Amygdala (tissue), 56 donors: ENCODE measurements around the gene ZNF521.

Experiments used
- DNase-seq, 56 donors: peaks; one replicate each; lab custom pipeline; 2025; lab: John Stamatoyannopoulos, UW

Gene ZNF521

DNA sequence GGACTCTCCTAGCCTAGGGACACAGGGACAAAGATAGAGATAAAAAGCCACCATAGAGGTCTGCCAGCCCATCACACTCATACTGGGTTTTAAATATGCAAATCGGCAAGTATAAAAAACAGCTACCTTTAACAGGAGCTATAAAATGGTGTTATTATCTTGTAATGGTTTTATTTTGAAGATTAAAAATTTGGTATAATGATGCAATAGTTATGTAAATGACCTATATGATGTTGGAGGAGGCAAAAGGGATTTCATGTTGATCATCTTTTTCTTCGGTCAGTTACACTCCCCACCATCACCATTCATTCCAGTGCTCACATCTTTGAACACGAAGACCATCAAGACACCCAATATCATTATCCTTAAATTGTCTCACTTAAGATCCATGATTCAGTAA is 11.2 kb downstream of the ZNF521 start:
- no peak for DNase-seq

- no peak for DNase-seq
Observed at GRCh38 chr18:25335676-25336075, 16.3 kb downstream of the ZNF521 start.

DNA sequence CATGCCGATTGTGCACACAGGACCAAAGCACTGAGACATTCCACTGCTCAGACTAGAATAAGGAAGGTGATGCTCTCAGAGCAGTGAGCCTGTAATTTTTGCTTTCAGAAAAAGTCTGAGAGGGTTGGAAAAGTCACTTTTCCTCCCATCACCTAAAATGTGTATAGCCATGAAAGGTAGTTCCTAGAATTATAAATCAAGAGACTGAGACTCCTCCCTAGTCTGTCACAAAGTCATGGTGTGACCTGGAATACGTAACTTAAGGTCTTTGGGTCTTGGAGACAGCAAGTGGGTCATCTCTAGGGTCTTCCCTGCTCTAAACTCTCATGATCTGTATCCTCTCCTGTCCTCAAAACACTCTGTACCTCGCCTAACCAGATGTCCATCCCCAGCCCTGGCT is 16.9 kb downstream of the ZNF521 start:
- no peak for DNase-seq

DNA sequence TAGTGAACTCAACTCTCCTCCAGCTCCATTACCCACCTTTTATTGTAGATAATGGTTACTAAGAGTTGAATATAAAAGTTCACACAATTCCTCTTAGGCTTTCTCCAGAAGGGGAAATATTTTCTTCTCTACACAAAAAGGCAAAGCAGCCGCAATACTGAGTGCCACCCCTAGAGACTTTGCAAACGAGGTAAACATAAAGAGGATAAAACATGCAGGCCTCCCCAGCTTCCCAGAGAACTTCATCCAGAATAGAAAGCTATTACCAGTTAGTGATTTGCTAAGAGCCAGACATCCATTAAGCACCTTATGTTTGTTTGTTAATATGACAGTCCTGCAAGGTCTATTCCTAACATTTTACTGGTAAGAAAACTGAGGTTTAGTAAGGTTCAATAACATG is 17.4 kb downstream of the ZNF521 start:
- no peak for DNase-seq

GRCh38 chr18:25332002-25332401 is 20.0 kb downstream of the ZNF521 start:
- DNase-seq: no peak

DNA sequence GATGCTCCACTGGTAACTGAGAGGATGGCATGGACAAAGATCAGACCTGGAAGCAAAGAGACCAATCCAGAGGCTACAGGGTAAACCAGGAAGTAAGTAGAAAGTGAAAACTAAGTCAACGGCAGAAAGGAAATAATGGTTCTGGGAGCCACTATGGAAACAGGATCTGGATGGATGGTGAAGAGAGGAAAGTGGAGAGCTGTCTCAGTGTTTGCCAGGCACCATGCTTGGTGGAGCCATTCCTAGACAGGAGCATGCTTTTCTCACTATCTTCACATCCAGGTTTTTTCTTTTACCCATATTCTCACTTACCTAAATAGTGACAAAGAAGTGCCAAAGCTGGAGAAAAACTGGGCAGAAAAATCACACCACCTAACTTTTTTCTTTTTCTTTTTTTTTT is 22.2 kb downstream of the ZNF521 start:
- no peak for DNase-seq

DNA sequence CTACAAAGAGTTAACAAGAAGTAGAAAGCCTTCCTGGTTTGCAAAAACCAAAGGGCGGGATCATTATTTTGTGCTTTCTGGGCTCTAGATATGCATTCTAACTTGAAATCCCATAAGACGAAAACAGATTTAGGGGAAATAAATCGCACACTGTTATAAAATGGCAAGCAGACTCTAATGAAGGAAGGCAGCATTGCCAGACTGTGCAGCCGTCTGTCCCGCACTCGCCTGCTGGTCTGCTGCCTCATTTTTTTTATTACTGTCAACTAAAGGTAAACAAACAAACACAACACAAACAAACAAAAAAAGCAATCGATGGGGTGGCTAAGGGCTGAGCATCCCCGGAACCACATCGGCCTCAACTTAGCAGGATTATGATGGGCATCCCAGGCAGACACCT is 24.4 kb downstream of the ZNF521 start:
- DNase-seq: no peak

GRCh38 chr18:25326361-25326952 is 25.5 kb downstream of the ZNF521 start:
- no peak for DNase-seq

- DNase-seq: no peak
Observed at GRCh38 chr18:25322806-25323205, 29.2 kb downstream of the ZNF521 start.

GRCh38 chr18:25316381-25317018 is 35.5 kb downstream of the ZNF521 start:
- no peak for DNase-seq

DNA sequence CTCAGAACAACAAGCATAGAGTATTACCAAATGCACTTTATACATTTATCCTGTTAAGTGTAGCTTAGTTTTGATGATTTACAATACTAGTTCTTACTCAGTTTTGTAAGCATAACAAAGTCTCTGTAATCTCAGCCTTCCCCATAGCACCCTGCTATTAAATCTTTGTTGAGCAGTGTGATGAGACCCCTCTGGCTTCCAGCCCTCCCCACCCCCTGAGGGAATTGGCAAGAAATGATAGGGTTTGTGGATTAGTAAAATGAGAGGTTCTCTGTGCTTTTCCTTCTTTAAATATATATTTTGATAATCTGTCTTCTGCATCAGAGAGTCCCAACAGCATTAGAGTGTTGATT is 37.2 kb downstream of the ZNF521 start:
- DNase-seq: no peak

DNA sequence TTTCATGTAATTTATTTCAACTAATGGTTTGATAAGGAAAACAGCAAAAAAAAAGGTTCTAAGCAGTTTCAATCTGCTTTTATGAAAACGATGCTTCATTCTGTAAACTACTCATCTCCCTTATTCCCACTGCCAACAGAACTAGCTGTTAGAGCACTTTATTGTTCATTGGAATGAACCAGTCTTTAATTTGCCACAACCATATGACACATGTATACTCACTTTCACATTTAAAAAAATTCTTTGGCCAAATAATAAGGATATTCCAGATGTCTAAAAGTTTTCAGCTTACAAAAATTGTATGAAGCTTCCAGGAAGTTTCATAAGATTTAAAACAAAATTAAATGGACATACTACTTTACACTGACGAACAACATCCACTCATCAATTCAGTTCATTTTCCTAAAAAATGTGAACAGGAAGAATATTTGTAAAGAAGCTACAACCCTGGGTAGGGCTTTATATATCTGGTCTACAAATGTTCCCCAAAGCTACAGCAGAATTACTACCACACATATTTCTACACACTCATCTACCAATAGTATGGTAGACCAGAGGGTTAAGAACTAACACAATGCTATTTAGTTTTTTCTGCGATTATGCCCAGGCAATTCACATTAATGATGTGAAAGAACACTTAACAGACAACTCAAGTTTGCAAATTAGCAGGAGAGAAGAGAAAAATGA is 37.7 kb downstream of the ZNF521 start:
- no peak for DNase-seq

- no peak for DNase-seq
Observed at GRCh38 chr18:25313268-25313667, 38.7 kb downstream of the ZNF521 start.

- no peak for DNase-seq
Observed at GRCh38 chr18:25310045-25310444, 41.9 kb downstream of the ZNF521 start.

DNA sequence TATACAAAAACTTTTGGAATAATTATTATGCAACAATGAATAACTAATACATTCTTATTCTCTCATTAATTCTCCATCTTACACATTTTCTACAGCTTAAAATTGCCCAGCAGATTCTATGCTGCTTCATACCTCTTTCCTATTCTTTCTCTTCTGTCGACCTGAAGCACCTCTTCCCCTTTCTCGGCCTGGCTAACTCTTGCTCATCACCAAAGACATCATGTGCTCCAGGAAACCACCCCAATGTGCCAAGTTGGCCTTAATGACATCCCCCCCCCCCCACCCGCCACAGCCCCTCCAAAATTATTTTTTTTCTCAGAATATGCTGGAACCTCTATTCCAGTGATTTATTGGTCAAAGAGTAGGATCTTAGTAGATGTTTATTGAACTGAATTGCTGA is 43.6 kb downstream of the ZNF521 start:
- no peak for DNase-seq

- DNase-seq: no peak
Observed at GRCh38 chr18:25307192-25307591, 44.8 kb downstream of the ZNF521 start.

DNA sequence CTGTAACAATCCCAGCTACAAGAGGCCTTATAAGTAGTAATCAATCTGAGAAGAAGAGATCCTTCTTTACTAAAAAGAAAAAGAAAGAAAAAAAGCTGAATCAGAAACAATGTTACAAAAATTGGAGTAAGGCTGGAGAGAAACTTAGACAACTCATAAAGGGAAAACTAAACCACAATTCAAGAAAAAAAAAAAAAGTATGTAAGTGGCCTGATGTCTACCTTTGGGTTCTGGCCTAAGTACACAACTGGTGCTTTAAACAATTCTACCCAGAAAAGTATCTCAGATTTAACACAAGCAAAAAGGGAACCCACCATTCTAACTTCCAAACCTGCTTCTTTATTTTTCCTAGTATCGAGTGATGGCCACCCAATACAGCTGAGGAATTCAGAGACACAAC is 45.3 kb downstream of the ZNF521 start:
- DNase-seq: no peak

DNA sequence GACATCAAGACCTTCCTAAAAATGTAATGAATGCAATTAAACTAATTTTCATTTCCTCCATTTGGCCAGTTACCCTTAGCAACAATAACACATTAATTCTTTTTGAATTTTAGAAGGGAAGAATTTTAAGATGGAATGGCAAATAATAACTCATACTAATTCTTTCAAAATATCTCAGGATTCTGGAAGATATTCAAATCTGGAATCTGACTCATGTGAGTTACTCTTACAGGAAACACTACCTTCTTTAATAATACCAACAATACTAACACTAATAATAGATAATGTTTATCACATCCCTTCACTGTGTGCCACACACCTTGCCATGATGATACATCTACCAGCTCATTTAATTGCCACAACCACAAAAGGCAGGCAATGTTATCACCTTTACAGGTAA is 46.4 kb downstream of the ZNF521 start:
- DNase-seq: no peak

GRCh38 chr18:25300492-25300891 is 51.5 kb downstream of the ZNF521 start:
- DNase-seq: no peak

- no peak for DNase-seq
Observed at GRCh38 chr18:25299426-25300300, 52.3 kb downstream of the ZNF521 start.

DNA sequence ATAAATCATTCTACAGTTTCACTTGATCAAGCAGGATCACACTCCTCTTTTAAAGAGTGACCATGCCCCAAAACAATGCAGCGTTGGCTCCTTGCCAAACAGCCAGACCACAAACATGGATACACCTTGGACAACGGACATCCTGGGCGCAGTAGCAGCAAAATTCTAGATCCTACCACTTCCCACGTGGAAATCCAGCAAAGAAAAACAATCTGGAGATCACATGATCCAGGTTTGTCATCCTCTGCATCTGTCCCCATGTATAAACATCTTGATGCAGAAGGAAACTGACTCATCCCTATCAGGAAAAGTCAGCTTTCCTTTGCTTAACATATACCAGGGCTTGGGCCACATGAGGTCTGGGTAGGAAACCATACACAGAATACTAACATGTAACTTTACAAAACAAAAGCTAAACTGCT is 53.1 kb downstream of the ZNF521 start:
- DNase-seq: no peak
